HG03066 (cell line): ENCODE results near the gene URI1.
"Not testable (repeated sequence)": the region's sequence is repeated elsewhere in the genome, so short reads cannot be mapped to it uniquely, and the experiment has no call there.

Experiments used
- ATAC-seq: cut with Tn5 transposase; IDR thresholded peaks from one replicate; pipeline ENCODE4 v1.9.1; 2021; ENCODE audit warnings: low read depth; ENCODE audit not compliant: unreplicated experiment

URI1 gene

DNA sequence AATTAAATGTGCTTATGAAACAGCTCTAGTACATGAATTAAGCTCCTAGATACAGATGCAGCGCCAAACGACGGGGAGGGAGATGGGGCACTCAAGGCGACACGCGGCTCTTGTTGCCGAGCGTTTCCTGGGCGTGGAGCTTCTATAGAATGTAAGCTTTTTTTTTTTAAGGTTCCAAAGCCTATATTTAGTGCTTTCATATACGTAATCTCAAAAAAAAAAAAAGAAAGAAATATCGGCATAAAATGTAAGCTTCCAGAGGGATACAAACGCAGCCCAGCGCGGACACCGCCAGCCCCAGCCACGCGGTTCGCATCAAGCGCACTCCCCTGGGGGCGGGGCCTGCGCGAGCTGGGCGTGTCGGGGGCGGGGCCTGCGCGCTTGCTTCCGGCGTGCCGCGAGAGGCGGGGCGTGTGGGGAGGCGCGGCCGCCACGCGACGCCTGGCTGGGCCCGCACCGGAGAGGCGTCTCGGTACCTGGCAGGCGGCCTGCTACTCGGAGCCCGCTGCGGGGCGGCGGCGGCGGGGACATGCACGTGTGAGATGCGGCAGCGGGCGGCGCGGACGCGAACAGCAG lies at the start of gene URI1:
Gene URI1 (plus strand): TSS at position 412 of the 576 bp plus-strand sequence. CDS start 309 bp downstream, outside the sequence.
- ATAC-seq = peak; percentile 77

- no peak for ATAC-seq
These were observed 48.3 kb upstream of the URI1 start for GRCh38 chr19:29893606-29894284.

DNA sequence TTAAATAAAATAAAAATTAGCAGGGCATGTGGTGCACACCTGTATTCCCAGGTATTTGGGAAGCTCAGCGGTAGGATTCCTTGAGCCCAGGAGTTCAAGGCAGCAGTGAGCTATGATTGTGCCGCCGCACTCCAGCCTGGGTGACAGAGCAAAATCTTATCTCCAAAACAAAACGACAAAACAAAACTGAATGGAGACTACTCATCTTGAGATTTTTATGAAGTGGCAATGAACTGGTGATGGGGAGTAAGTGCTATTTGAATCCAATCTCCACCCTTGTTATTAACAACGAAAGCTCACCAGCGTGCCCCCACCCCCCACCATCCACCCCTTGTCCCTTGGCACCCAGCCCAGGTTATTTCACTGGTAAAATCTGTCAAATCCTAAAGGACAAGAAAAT lies 45.2 kb upstream of the URI1 start:
- ATAC-seq = no peak

GRCh38 chr19:29897466-29897865 lies 44.6 kb upstream of the URI1 start:
- ATAC-seq = no peak

DNA sequence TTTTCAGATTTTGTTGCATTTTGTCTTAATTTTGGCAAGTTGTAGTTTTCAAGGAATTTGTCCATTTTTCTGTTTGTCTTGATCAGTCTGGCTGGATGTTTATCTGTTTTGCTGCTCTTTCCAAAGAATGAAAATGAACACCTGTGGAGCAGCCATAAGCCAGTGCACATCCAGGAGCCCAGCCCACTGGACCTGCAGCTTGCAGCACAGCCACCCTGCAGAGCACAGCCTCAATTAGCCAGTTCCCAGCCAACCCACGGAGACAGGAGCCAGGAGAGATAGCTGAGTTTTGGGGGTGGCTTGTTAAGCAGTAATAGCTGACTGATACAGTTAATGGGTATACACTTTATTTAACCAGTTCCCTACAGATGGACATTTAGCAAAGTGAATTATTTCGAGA lies 38.0 kb upstream of the URI1 start:
- ATAC-seq = no peak

DNA sequence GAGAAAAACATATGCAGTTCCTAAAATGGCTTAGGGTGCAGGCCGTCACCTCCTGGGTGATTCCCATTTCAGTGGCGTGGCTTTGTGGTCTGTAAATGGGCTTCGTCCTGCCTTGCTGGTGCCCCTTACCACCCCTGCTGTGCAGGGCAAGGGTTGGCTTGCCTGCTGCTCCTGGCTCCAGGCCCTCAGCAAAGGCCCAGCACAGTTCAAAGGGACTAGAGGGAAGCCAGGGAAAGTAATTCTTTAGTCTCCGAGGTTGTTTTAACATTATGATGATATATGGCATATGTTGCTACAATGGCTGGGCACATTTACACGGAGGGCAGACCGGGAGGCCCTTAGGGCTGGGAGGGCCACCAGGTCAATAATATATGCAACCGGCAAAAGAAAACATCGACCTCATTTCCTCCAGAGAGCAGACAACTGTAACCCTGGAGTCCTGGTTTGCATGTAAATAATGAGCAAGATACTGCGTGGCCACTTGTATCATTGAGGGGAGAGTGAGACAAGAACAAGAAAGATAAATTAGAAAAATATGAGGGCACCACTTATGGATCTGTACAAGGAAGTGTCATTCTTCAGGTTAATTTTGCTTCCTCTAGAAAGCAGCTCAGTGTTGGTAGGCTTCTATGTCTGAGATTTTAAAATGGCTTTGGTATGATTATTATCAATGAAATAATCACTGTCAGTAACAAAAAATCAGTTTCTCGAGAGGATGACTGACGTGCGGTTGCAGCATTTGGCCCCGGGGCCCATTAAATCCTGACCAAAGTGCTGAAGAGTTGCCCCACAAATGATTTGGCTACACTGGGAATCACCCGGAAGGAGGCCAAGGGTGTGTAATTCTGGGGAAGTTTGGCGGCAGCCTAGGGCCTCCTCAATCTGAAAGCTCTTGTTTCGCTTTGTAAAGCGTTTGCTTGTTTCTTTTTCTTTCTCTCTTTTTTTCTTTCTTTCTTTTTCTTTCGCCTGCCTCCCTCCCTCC lies 32.8 kb upstream of the URI1 start:
- ATAC-seq = no peak

DNA sequence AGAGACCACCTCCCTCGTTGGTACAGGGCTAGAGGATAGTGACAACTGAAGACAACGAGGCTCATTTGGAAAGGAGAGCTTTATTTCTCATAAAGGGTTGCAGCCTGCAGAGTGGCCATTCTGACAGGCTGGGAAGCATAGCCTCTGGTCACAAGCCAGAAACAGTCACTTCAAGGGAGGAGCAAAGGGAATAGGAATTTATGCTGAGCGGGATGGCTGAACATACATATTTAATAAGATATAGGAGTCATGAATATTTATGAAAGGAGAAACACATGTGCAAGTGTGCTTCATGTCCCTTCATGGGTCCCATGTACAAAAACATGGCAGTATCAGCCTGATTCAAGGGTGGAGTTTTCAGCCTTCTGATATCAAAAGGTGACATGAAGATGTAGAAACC lies 27.1 kb upstream of the URI1 start:
- no peak for ATAC-seq

DNA sequence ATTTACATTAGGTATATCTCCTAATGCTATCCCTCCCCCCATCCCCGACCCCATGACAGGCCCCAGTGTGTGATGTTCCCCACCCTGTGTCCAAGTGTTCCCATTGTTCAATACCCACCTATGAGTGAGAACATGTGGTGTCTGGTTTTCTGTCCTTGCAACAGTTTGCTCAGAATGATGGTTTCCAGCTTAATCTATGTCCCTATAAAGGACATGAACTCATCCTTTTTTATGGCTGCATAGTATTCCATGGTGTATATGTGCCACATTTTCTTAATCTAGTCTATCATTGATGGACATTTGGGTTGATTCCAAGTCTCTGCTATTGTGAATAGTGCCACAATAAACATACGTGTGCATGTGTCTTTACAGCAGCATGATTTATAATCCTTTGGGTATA lies 26.2 kb upstream of the URI1 start:
- not testable (repeated sequence) for ATAC-seq

- ATAC-seq = no peak
These were observed 24.1 kb upstream of the URI1 start for GRCh38 chr19:29917911-29918310.

GRCh38 chr19:29918891-29919290 lies 23.1 kb upstream of the URI1 start:
- no peak for ATAC-seq

DNA sequence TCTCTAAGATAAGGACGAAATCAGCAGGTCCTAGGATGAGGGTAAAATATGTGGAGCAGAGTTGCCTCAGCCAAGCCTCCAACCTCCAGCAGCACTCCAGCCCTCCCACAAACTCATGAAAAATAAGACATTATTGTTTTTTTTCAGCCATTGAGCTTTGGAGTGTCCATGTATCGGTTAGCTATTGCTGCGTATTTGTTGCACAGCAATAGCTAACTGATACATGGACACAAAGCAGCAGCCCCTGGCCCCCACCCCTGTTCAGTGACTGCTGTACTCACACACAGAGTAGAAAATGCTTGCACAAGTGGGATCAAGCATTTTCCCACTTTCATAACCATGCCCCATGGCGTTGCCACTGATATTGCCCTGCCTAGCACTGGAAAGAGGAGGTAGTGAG lies 19.1 kb upstream of the URI1 start:
- no peak for ATAC-seq

GRCh38 chr19:29923653-29924052 lies 18.4 kb upstream of the URI1 start:
- ATAC-seq = no peak

DNA sequence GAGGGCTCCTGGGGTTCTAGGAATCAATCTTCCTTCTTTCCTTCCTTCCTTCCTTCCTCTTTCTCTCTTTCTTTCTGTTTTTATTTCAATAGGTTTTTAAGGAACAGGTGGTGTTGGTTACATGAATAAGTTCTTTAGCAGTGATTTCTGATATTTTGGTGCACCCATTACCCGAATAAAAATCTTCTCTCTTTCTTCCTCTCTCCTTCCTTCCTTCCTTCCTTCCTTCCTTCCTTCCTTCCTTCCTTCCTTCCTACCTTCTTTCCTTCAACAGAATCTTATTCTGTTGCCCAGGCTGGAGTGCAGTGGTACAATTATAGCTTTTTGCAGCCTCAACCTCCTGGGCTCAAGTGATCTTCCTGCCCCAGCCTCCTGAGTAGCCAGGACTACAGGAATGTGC lies 16.0 kb upstream of the URI1 start:
- no peak for ATAC-seq

DNA sequence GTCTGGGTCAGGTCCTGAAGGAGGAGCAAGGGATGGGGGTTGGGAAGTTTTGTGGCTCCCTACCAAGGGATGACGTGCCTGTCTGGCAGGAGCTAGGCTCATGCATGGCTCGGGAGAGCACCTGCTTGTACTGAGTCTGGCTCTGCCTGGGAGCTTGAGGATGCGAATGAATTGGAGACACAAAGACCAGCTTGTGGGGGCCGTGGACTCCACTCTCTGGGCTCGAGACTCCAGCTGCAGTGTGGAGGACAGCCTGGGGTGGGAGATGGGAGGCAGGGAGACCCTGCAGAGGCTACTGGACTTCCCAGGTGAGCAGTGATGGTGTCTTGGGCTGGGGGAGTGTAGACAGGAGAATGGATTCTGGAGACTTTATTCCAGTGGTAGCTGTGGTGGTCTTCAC lies 15.2 kb upstream of the URI1 start:
- ATAC-seq = no peak

DNA sequence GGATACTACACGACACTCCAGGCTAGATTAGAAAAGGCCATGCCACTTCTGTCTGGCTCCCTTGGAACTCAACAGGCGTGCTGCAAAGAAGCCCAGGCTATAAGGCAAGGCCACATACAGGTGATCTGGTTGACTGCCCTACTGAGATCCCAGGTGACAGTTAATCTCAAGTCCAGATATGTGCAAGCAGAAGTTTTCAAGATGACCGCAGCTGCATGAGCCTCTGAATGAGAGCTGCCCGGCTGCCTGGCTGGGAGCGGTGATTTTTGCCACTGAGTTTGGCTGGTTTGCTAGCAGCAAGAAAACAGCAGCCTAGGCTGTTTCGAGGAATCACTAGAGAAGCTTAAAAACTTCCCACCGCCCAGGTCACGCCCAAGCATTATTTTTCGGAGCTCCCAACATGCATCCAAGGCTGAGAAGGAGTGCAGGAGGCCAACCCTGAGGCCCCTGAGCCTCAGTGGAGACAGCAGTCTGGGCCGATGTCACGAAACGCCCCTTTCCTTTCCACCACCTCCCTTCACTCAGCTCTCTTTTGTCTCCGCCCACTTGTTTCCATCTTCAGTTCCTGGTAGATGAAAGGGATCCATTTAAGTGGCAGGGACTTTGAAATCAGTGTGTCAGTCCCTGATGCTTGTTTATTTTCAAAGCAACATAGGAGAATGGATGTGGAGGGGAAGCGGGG lies 14.0 kb upstream of the URI1 start:
- ATAC-seq = peak; percentile 53

GRCh38 chr19:29928831-29929230 lies 13.2 kb upstream of the URI1 start:
- ATAC-seq = peak; percentile 79

GRCh38 chr19:29934257-29934656 lies 7.8 kb upstream of the URI1 start:
- no peak for ATAC-seq

- no peak for ATAC-seq
These were observed 7.3 kb upstream of the URI1 start for GRCh38 chr19:29934781-29935180.

- no peak for ATAC-seq
These were observed 5.6 kb upstream of the URI1 start for GRCh38 chr19:29936409-29936808.

- ATAC-seq = no peak
These were observed 2.4 kb upstream of the URI1 start for GRCh38 chr19:29939628-29940027.
